ENCODE data around the gene APCDD1. TPM values are rescaled to one million over a fixed set of nuclear protein-coding genes. Genes with fewer than 3 reads are reported as not detected.

The APCDD1 gene
- total RNA-seq, 2 experiments from 2014 or later: not detected

- peaks cover 75% of the 10 kb centered on the region for H3K27me3 Mint-ChIP-seq
- H3K9me3 Mint-ChIP-seq: no peaks in the 10 kb centered on the region
- H3K36me3 Mint-ChIP-seq (ENCODE audit: low read depth): no peaks in the 10 kb centered on the region
- peaks cover 7% of the 10 kb centered on the region for H3K4me1 Mint-ChIP-seq (ENCODE audit: low read depth)
- ATAC-seq (ENCODE audit: poor library complexity) (no peak), DNase-seq (no peak)
- no peak overlapping the region for H3K27ac Mint-ChIP-seq
- Histone ChIP-seq H3K27me3 (ENCODE audit: control insufficient read depth in 1 of 2, insufficient read depth in 2 of 2, low read length in 2 of 2) (peaks cover 21 to 22% of the 10 kb centered on the region in 2 experiments), H3K4me3 (ENCODE audit: low read length) (no peak overlapping the region), H3K36me3 (ENCODE audit: insufficient read depth, low read length) (no peaks in the 10 kb centered on the region), H3K4me1 (ENCODE audit: insufficient read depth, low read length) (peaks cover 4% of the 10 kb centered on the region), H3K27ac (ENCODE audit: low read depth in 1 of 2, low read length in 2 of 2) (no peak overlapping the region), H3K9me3 (ENCODE audit: control insufficient read depth in 1 of 2, insufficient read depth in 1 of 2, low read length in 2 of 2) (peaks cover 0 to 3% of the 10 kb centered on the region in 2 experiments)
- CTCF ChIA-PET: interaction anchor here (1.2 kb wide), 1 partner anchor 45 kb away, joined by 3 read pairs; no protein-coding TSS in a partner anchor
- H3K4me3 Mint-ChIP-seq: no peak overlapping the region
- TF ChIP-seq, protein P1, sequence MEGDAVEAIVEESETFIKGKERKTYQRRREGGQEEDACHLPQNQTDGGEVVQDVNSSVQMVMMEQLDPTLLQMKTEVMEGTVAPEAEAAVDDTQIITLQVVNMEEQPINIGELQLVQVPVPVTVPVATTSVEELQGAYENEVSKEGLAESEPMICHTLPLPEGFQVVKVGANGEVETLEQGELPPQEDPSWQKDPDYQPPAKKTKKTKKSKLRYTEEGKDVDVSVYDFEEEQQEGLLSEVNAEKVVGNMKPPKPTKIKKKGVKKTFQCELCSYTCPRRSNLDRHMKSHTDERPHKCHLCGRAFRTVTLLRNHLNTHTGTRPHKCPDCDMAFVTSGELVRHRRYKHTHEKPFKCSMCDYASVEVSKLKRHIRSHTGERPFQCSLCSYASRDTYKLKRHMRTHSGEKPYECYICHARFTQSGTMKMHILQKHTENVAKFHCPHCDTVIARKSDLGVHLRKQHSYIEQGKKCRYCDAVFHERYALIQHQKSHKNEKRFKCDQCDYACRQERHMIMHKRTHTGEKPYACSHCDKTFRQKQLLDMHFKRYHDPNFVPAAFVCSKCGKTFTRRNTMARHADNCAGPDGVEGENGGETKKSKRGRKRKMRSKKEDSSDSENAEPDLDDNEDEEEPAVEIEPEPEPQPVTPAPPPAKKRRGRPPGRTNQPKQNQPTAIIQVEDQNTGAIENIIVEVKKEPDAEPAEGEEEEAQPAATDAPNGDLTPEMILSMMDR (IDR thresholded peaks at IDR 0.05): no peak
- intact Hi-C loops (cut with DNase I, micrococcal nuclease): no loop called here
- POLR2A ChIA-PET: no interaction called here
These were observed 61.0 kb downstream of the APCDD1 start for GRCh38 chr18:10515456-10515855.

DNA sequence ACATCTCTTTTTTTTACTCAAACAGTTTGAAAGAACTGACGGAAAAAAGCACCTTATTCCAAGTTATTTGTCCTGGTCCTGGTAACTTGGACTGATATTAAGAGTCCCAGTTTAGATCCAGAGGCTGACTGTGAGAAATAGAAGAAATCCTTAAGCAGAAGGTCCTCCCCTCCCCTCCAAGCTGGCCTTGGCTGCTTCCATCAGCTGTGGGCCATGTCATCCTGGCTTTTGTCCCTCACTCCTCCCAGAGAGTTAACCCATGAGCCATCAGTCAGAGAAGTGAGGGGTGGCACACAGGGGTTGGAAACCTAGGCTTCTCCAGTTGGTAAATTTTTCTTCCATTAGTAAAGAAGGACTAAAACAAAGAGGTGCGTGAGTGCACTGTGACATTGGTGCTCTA lies 61.6 kb downstream of the APCDD1 start:
- POLR2A ChIA-PET: no interaction called here
- Mint-ChIP-seq H3K4me1 (ENCODE audit: low read depth) (peaks cover 7% of the 10 kb centered on the region), H3K4me3 (no peak overlapping the region), H3K27ac (no peak overlapping the region), H3K36me3 (ENCODE audit: low read depth) (no peaks in the 10 kb centered on the region), H3K9me3 (no peaks in the 10 kb centered on the region), H3K27me3 (peaks cover 71% of the 10 kb centered on the region)
- DNase-seq: no peak
- no peak overlapping the region for H3K4me3 ChIP-seq (ENCODE audit: low read length)
- H3K4me1 ChIP-seq (ENCODE audit: insufficient read depth, low read length): peaks cover 4% of the 10 kb centered on the region
- intact Hi-C loops (cut with DNase I, micrococcal nuclease): no loop called here
- TF ChIP-seq, protein P1 (IDR thresholded peaks at IDR 0.05): no peak
- CTCF ChIA-PET: no interaction called here
- no peak overlapping the region for H3K27ac ChIP-seq (ENCODE audit: low read depth in 1 of 2, low read length in 2 of 2)
- H3K36me3 ChIP-seq (ENCODE audit: insufficient read depth, low read length): no peaks in the 10 kb centered on the region
- peaks cover 22 to 27% of the 10 kb centered on the region in 2 experiments for H3K27me3 ChIP-seq (ENCODE audit: control insufficient read depth in 1 of 2, insufficient read depth in 2 of 2, low read length in 2 of 2)
- ATAC-seq (ENCODE audit: poor library complexity): no peak
- H3K9me3 ChIP-seq (ENCODE audit: control insufficient read depth in 1 of 2, insufficient read depth in 1 of 2, low read length in 2 of 2): peaks cover 0 to 3% of the 10 kb centered on the region in 2 experiments

GRCh38 chr18:10518595-10519255 lies 64.3 kb downstream of the APCDD1 start:
- POLR2A ChIA-PET: no interaction called here
- ATAC-seq (ENCODE audit: poor library complexity): no peak

More at GRCh38 chr18:10518595-10519255, 64.3 kb downstream of the APCDD1 start:
- DNase-seq: no peak
- Mint-ChIP-seq H3K36me3 (ENCODE audit: low read depth) (no peaks in the 10 kb centered on the region), H3K4me3 (no peak overlapping the region), H3K27ac (no peak overlapping the region), H3K4me1 (ENCODE audit: low read depth) (peaks cover 7% of the 10 kb centered on the region), H3K27me3 (peaks cover 60% of the 10 kb centered on the region), H3K9me3 (no peaks in the 10 kb centered on the region)
- Histone ChIP-seq H3K36me3 (ENCODE audit: insufficient read depth, low read length) (no peaks in the 10 kb centered on the region), H3K27me3 (ENCODE audit: control insufficient read depth in 1 of 2, insufficient read depth in 2 of 2, low read length in 2 of 2) (peaks cover 17 to 21% of the 10 kb centered on the region in 2 experiments), H3K4me3 (ENCODE audit: low read length) (no peak overlapping the region), H3K9me3 (ENCODE audit: control insufficient read depth in 1 of 2, insufficient read depth in 1 of 2, low read length in 2 of 2) (peaks cover 0 to 3% of the 10 kb centered on the region in 2 experiments), H3K4me1 (ENCODE audit: insufficient read depth, low read length) (peaks cover 4% of the 10 kb centered on the region), H3K27ac (ENCODE audit: low read depth in 1 of 2, low read length in 2 of 2) (no peak overlapping the region)
- intact Hi-C loops (cut with DNase I, micrococcal nuclease): no loop called here
- CTCF ChIA-PET: interaction anchor here (0.9 to 1.6 kb wide), 2 partner anchors 10 to 548 kb away, joined by 3 to 4 read pairs; no protein-coding TSS in a partner anchor
- TF ChIP-seq, protein P1 (IDR thresholded peaks at IDR 0.05): no peak

All from CD4-positive, alpha-beta T cell (primary cell).